ENCODE results near the gene NOX3.

NOX3 gene

GRCh38 chr6:155402656-155403304 lies 52.9 kb downstream of the NOX3 start:
- DNase-seq (ENCODE audit: low read depth in 2 of 3, low spot score in 2 of 3): no peak

- DNase-seq (ENCODE audit: low read depth in 2 of 3, low spot score in 2 of 3): no peak
Measured at GRCh38 chr6:155400654-155400965, 55.0 kb downstream of the NOX3 start.

- DNase-seq (ENCODE audit: low read depth in 2 of 3, low spot score in 2 of 3): no peak
Measured at GRCh38 chr6:155399745-155400653, 55.6 kb downstream of the NOX3 start.

GRCh38 chr6:155399062-155399744 lies 56.4 kb downstream of the NOX3 start:
- DNase-seq (ENCODE audit: low read depth in 2 of 3, low spot score in 2 of 3): no peak

- DNase-seq (ENCODE audit: low read depth in 2 of 3, low spot score in 2 of 3): no peak
Measured at GRCh38 chr6:155398701-155399061, 57.0 kb downstream of the NOX3 start.

- no peak for DNase-seq (ENCODE audit: low read depth in 2 of 3, low spot score in 2 of 3)
Measured at GRCh38 chr6:155398221-155398620, 57.4 kb downstream of the NOX3 start.

GRCh38 chr6:155397172-155397705 lies 58.4 kb downstream of the NOX3 start:
- DNase-seq (ENCODE audit: low read depth in 2 of 3, low spot score in 2 of 3): no peak

- no peak for DNase-seq (ENCODE audit: low read depth in 2 of 3, low spot score in 2 of 3)
Measured at GRCh38 chr6:155396605-155397004, 59.0 kb downstream of the NOX3 start.

- DNase-seq (ENCODE audit: low read depth in 2 of 3, low spot score in 2 of 3): no peak
Measured at GRCh38 chr6:155395339-155395738, 60.3 kb downstream of the NOX3 start.

- DNase-seq (ENCODE audit: low read depth in 2 of 3, low spot score in 2 of 3): no peak
Measured at GRCh38 chr6:155389130-155389529, 66.5 kb downstream of the NOX3 start.

GRCh38 chr6:155388591-155388990 lies 67.0 kb downstream of the NOX3 start:
- no peak for DNase-seq (ENCODE audit: low read depth in 2 of 3, low spot score in 2 of 3)

GRCh38 chr6:155387481-155387880 lies 68.2 kb downstream of the NOX3 start:
- DNase-seq (ENCODE audit: low read depth in 2 of 3, low spot score in 2 of 3): no peak

- DNase-seq (ENCODE audit: low read depth in 2 of 3, low spot score in 2 of 3): no peak
Measured at GRCh38 chr6:155384321-155384952, 71.2 kb downstream of the NOX3 start.

- no peak for DNase-seq (ENCODE audit: low read depth in 2 of 3, low spot score in 2 of 3)
Measured at GRCh38 chr6:155383913-155384312, 71.7 kb downstream of the NOX3 start.

- DNase-seq (ENCODE audit: low read depth in 2 of 3, low spot score in 2 of 3): no peak
Measured at GRCh38 chr6:155382338-155382685, 73.3 kb downstream of the NOX3 start.

- no peak for DNase-seq (ENCODE audit: low read depth in 2 of 3, low spot score in 2 of 3)
Measured at GRCh38 chr6:155381673-155382337, 73.8 kb downstream of the NOX3 start.

GRCh38 chr6:155380666-155381332 lies 74.8 kb downstream of the NOX3 start:
- DNase-seq (ENCODE audit: low read depth in 2 of 3, low spot score in 2 of 3): no peak

- no peak for DNase-seq (ENCODE audit: low read depth in 2 of 3, low spot score in 2 of 3)
Measured at GRCh38 chr6:155378724-155379123, 76.9 kb downstream of the NOX3 start.

- no peak for DNase-seq (ENCODE audit: low read depth in 2 of 3, low spot score in 2 of 3)
Measured at GRCh38 chr6:155378276-155378675, 77.4 kb downstream of the NOX3 start.

- no peak for DNase-seq (ENCODE audit: low read depth in 2 of 3, low spot score in 2 of 3)
Measured at GRCh38 chr6:155377061-155377460, 78.6 kb downstream of the NOX3 start.
